ENCODE results near the gene EPB41L4A.

DNA sequence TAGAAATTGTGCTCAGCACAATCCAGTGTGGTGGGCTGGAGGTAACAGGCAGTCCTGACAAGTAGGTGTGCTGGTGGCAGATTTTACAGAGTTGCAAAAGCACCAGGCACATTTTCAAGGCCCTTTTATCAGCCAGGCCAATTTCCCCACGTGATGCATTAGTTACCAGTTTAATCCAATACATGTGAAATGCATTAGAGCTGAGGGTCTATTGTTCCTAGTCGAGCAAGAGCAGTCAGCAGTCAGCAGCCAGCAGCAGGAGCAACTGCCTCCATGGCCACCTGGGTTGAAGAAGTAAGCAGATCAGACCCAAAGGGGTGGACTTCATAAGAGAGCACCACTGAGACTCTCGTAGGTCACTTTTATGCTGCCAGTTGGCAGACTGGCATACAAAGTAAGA lies 76.7 kb downstream of the EPB41L4A start:
- TF ChIP-seq, protein P1, sequence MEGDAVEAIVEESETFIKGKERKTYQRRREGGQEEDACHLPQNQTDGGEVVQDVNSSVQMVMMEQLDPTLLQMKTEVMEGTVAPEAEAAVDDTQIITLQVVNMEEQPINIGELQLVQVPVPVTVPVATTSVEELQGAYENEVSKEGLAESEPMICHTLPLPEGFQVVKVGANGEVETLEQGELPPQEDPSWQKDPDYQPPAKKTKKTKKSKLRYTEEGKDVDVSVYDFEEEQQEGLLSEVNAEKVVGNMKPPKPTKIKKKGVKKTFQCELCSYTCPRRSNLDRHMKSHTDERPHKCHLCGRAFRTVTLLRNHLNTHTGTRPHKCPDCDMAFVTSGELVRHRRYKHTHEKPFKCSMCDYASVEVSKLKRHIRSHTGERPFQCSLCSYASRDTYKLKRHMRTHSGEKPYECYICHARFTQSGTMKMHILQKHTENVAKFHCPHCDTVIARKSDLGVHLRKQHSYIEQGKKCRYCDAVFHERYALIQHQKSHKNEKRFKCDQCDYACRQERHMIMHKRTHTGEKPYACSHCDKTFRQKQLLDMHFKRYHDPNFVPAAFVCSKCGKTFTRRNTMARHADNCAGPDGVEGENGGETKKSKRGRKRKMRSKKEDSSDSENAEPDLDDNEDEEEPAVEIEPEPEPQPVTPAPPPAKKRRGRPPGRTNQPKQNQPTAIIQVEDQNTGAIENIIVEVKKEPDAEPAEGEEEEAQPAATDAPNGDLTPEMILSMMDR (IDR thresholded peaks at IDR 0.05), result no peak
- TF ChIP-seq POLR2A (IDR thresholded peaks at IDR 0.05), result no peak
- TF ChIP-seq POLR2AphosphoS5 (IDR thresholded peaks at IDR 0.05; ENCODE audit: insufficient read depth in 1 of 2, low read depth in 1 of 2), result no peak
